SK-N-SH (cell line): Measurements from ENCODE around the gene P2RY8. TPM values are rescaled to one million over a fixed set of nuclear protein-coding genes. Genes with fewer than 3 reads are reported as not detected.

Source experiments
- CTCF ChIA-PET: fragments of 300-600, 350-600 bp; formaldehyde crosslinking; extraction: SDS; loops from one replicate; lab custom pipeline; 2021; lab: Yijun Ruan, JAX
- POLR2A ChIA-PET: fragments of 350-600 bp; sonication (Branson Sonifier 250); formaldehyde crosslinking; extraction: SDS; loops from one replicate; lab custom pipeline; 2020; ENCODE audit warnings: antibody characterized with exemption, inconsistent platforms; lab: Yijun Ruan, JAX
- DNase-seq: peaks from one replicate; pipeline ENCODE4 v3.0.0; 2012
- H2AFZ ChIP-seq: fragments of 200-600 bp; sonication (generic); 2 replicates; pipeline ENCODE4 v1.8.1; 2016; ENCODE audit warnings: antibody characterized with exemption, mild to moderate bottlenecking, low read depth
- H3F3A ChIP-seq: fragments of 200-600 bp; sonication (generic); replicated peaks from 2 replicates; pipeline ENCODE3; 2016; ENCODE audit warnings: antibody characterized with exemption, mild to moderate bottlenecking; ENCODE audit not compliant: insufficient read depth
- H3K27ac ChIP-seq, 2 experiments: fragments of 200-500 bp in 1 of 2; fragments of 200-600 bp in 1 of 2; sonication (Bioruptor generic) in 1 of 2; sonication (generic), shearing (Covaris generic) in 1 of 2; 2 replicates each; pipeline versions ENCODE4 v1.5.1 to v1.6.1; 2014 to 2016; ENCODE audit warnings: low read depth in 2 of 2, inconsistent platforms in 1 of 2, low read length in 1 of 2, mild to moderate bottlenecking in 1 of 2, mixed read lengths in 1 of 2
- H3K27me3 ChIP-seq: fragments of 200-600 bp; sonication (generic), shearing (Covaris generic); 2 replicates; pipeline ENCODE4 v1.6.1; 2016; ENCODE audit warnings: mixed run types; ENCODE audit not compliant: insufficient read depth
- H3K36me3 ChIP-seq, 2 experiments: fragments of 200-500 bp in 1 of 2; fragments of 200-600 bp in 1 of 2; sonication (Bioruptor generic) in 1 of 2; sonication (generic) in 1 of 2; replicated peaks in 1 of 2; 2 replicates each; pipeline versions ENCODE3 to v1.5.1; 2014 to 2016; ENCODE audit warnings: low read length in 1 of 2, mild to moderate bottlenecking in 1 of 2; ENCODE audit not compliant: insufficient read depth in 2 of 2, control insufficient read depth in 1 of 2
- H3K4me1 ChIP-seq, 2 experiments: fragments of 200-500 bp in 1 of 2; fragments of 200-600 bp in 1 of 2; sonication (Bioruptor generic) in 1 of 2; sonication (generic), shearing (Covaris generic) in 1 of 2; 2 replicates each; pipeline versions ENCODE4 v1.5.1 to v1.6.1; 2014 to 2016; ENCODE audit warnings: low read depth in 1 of 2, low read length in 1 of 2, mixed run types in 1 of 2; ENCODE audit not compliant: insufficient read depth in 2 of 2, control insufficient read depth in 1 of 2
- H3K4me2 ChIP-seq: fragments of 200-600 bp; sonication (generic), shearing (Covaris generic); 2 replicates; pipeline ENCODE4 v1.6.1; 2017; ENCODE audit warnings: mixed run types
- H3K4me3 ChIP-seq, 2 experiments: fragments of 200-500 bp in 1 of 2; fragments of 200-600 bp in 1 of 2; sonication (Bioruptor generic) in 1 of 2; sonication (generic), shearing (Covaris generic) in 1 of 2; 2 replicates each; pipeline versions ENCODE4 v1.5.1 to v1.8.1; 2014 to 2016; ENCODE audit warnings: low read depth in 2 of 2, inconsistent platforms in 1 of 2, low read length in 1 of 2, mild to moderate bottlenecking in 1 of 2, mixed read lengths in 1 of 2, moderate library complexity in 1 of 2
- H3K79me2 ChIP-seq: fragments of 200-600 bp; sonication (generic); 2 replicates; pipeline ENCODE4 v1.8.1; 2017; ENCODE audit warnings: mild to moderate bottlenecking; ENCODE audit not compliant: insufficient read depth
- H3K9ac ChIP-seq: fragments of 200-600 bp; sonication (generic); 2 replicates; pipeline ENCODE4 v1.6.1; 2017; ENCODE audit warnings: mixed run types
- H3K9me2 ChIP-seq: fragments of 200-600 bp; sonication (generic); 2 replicates; pipeline ENCODE4 v1.6.1; 2017; ENCODE audit warnings: mixed run types
- H3K9me3 ChIP-seq: fragments of 200-600 bp; sonication (generic); 2 replicates; pipeline ENCODE4 v1.6.1; 2017; ENCODE audit warnings: mixed run types, mild to moderate bottlenecking, moderate library complexity
- H4K20me1 ChIP-seq: fragments of 200-600 bp; sonication (generic); 2 replicates; pipeline ENCODE4 v1.6.1; 2017; ENCODE audit warnings: mild to moderate bottlenecking, mixed run types; ENCODE audit not compliant: insufficient read depth
- ELF1 ChIP-seq: IDR thresholded peaks from 2 replicates; pipeline ENCODE4 v1.4.0; 2012
- EP300 ChIP-seq, 2 experiments: IDR thresholded peaks; 2 replicates each; pipeline versions ENCODE4 v1.4.0 to v1.6.1; 2012; ENCODE audit warnings: borderline replicate concordance in 1 of 2, low read depth in 1 of 2, low read length in 1 of 2
- FOSL2 ChIP-seq: IDR thresholded peaks from 2 replicates; pipeline ENCODE4 v1.4.0; 2012; ENCODE audit warnings: low read depth, mild to moderate bottlenecking, moderate library complexity, borderline replicate concordance
- FOXJ3 ChIP-seq: sonication (generic); formaldehyde crosslinking; IDR thresholded peaks from 2 replicates; pipeline ENCODE4 v1.5.1; 2020; ENCODE audit warnings: mild to moderate bottlenecking, missing genetic modification reagents
- FOXM1 ChIP-seq: IDR thresholded peaks from 2 replicates; pipeline ENCODE4 v1.4.0; 2012; ENCODE audit warnings: low read depth, mild to moderate bottlenecking
- NFIC ChIP-seq: IDR thresholded peaks from 2 replicates; pipeline ENCODE4 v1.4.0; 2012; ENCODE audit warnings: borderline replicate concordance
- NRF1 ChIP-seq: IDR thresholded peaks from 2 replicates; pipeline ENCODE4 v1.6.1; 2012; ENCODE audit warnings: low read depth, mild to moderate bottlenecking, low read length
- TAF1 ChIP-seq: IDR thresholded peaks from 2 replicates; pipeline ENCODE4 v1.6.1; 2012; ENCODE audit warnings: low read depth, mild to moderate bottlenecking, low read length, moderate library complexity, borderline replicate concordance
- TCF12 ChIP-seq: IDR thresholded peaks from 2 replicates; pipeline ENCODE4 v1.4.0; 2012
- YY1 ChIP-seq: IDR thresholded peaks from 2 replicates; pipeline ENCODE4 v1.4.0; 2012; ENCODE audit warnings: low read depth, mild to moderate bottlenecking
- WGBS: methylation state at CpG from one replicate; pipeline ENCODE4 v1.1.6; 2017; ENCODE audit warnings: low lambda C conversion rate; 5-methylcytosine and 5-hydroxymethylcytosine counted together
- polyA plus RNA-seq, 3 experiments: library from polyadenylated mRNA; depleted of rRNA; stranded (reverse); fragments of >200 nt; gene quantifications; 2 replicates each; pipeline ENCODE4 v1.2.3, GENCODE V29; 2012
- TF ChIP-seq, protein P1 (sequence below): fragments of 200-600 bp; sonication (generic); IDR thresholded peaks from 2 replicates; pipeline ENCODE4 v1.6.1; 2017; ENCODE audit warnings: antibody characterized with exemption, mild to moderate bottlenecking, moderate library complexity
- TF ChIP-seq, protein P2 (sequence below): fragments of 150-350 bp; IDR thresholded peaks from 2 replicates; pipeline ENCODE4 v1.6.1; 2016; ENCODE audit warnings: mild to moderate bottlenecking, low read depth, low read length
- TF ChIP-seq, protein P3 (sequence below): IDR thresholded peaks from 2 replicates; pipeline ENCODE4 v1.4.0; 2012; ENCODE audit warnings: low read depth
- TF ChIP-seq, protein P4 (sequence below): IDR thresholded peaks from 2 replicates; pipeline ENCODE4 v1.6.1; 2012; ENCODE audit warnings: mild to moderate bottlenecking, low read depth, low read length, moderate library complexity

Gene P2RY8
- polyA plus RNA-seq, 1 of the 3 experiments (the other 2 are of a cell fraction), result 0.08 TPM

DNA sequence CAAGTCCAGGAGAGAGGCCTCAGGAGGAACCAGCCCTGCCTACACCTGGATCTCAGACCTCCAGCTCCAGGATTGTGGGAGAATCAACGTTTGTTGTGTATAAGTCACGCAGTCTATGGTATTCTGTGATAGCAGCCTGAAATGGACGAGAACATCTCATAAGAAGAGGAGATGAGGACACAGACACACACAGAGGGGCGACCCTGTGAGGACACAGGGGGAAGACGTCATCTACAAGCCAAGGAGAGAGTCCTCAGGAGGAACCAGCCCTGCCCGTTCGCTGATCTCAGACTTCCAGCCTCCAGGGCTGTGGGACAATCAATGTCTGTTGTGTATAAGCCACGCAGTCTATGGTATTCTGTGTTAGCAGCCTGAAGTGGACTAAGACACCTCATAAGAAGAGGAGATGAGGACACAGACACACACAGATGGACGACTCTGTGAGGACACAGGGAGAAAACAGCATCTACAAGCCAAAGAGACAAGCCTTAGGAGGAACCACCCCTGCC, 20.3 kb downstream of the P2RY8 start:
- no peak overlapping the region for H2AFZ ChIP-seq
- ChIA-PET CTCF (no interaction called here), POLR2A (no interaction called here)
- no peaks in the 10 kb centered on the region for H3F3A ChIP-seq
- peaks cover 12% of the 10 kb centered on the region; the same call in 1 of the 2 replicates for H3K27me3 ChIP-seq
- H3K9me3 ChIP-seq, result no peaks in the 10 kb centered on the region
- no peaks in the 10 kb centered on the region for H3K4me1 ChIP-seq
- no peak overlapping the region for H3K27ac ChIP-seq
- H3K9ac ChIP-seq, result no peak overlapping the region
- DNase-seq, result no peak
- no peaks in the 10 kb centered on the region for H4K20me1 ChIP-seq
- WGBS, result 7% methylated on average over 9 of the region's 9 CpGs
- no peak overlapping the region for H3K4me2 ChIP-seq
- no peak overlapping the region for H3K4me3 ChIP-seq
- no peaks in the 10 kb centered on the region for H3K36me3 ChIP-seq
- TF ChIP-seq, protein P1, sequence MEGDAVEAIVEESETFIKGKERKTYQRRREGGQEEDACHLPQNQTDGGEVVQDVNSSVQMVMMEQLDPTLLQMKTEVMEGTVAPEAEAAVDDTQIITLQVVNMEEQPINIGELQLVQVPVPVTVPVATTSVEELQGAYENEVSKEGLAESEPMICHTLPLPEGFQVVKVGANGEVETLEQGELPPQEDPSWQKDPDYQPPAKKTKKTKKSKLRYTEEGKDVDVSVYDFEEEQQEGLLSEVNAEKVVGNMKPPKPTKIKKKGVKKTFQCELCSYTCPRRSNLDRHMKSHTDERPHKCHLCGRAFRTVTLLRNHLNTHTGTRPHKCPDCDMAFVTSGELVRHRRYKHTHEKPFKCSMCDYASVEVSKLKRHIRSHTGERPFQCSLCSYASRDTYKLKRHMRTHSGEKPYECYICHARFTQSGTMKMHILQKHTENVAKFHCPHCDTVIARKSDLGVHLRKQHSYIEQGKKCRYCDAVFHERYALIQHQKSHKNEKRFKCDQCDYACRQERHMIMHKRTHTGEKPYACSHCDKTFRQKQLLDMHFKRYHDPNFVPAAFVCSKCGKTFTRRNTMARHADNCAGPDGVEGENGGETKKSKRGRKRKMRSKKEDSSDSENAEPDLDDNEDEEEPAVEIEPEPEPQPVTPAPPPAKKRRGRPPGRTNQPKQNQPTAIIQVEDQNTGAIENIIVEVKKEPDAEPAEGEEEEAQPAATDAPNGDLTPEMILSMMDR, result no peak
- no peak for TF ChIP-seq FOXJ3 (CRISPR knock-in tag)
- TF ChIP-seq ELF1, result no peak
- TF ChIP-seq, protein P2, sequence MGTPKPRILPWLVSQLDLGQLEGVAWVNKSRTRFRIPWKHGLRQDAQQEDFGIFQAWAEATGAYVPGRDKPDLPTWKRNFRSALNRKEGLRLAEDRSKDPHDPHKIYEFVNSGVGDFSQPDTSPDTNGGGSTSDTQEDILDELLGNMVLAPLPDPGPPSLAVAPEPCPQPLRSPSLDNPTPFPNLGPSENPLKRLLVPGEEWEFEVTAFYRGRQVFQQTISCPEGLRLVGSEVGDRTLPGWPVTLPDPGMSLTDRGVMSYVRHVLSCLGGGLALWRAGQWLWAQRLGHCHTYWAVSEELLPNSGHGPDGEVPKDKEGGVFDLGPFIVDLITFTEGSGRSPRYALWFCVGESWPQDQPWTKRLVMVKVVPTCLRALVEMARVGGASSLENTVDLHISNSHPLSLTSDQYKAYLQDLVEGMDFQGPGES, result no peak
- no peak for TF ChIP-seq NRF1
- TF ChIP-seq TCF12, result no peak
- TF ChIP-seq, protein P3, sequence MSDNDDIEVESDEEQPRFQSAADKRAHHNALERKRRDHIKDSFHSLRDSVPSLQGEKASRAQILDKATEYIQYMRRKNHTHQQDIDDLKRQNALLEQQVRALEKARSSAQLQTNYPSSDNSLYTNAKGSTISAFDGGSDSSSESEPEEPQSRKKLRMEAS, result no peak
- TF ChIP-seq FOXM1, result no peak
- no peak for TF ChIP-seq YY1
- TF ChIP-seq NFIC, result no peak
- TF ChIP-seq FOSL2, result no peak
- H3K9me2 ChIP-seq, result no peaks in the 10 kb centered on the region
- no peaks in the 10 kb centered on the region for H3K79me2 ChIP-seq

DNA sequence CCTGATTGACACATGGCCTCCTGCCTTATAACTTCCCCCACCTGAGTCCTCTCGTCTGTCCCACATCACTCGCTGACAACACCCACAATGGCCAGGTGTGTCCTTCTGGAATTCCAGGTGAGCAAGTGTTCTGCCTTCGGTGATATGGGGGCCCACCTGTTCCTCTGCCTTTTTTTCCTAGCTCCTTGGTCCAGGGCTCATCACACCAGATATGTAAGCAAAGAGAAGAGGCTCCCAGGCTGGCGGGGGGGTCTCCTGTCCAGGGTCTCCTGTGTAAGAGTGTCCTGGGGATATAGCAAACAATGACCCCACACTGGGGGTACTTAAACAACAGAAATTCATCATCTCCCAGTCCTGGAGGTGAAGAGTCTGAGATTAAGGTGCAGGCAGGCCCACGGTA, 25.2 kb downstream of the P2RY8 start:
- Histone ChIP-seq H3K9me3 (no peaks in the 10 kb centered on the region), H4K20me1 (no peaks in the 10 kb centered on the region), H3F3A (no peaks in the 10 kb centered on the region), H3K4me2 (no peak overlapping the region), H3K27ac (no peak overlapping the region), H2AFZ (no peak overlapping the region), H3K4me3 (no peak overlapping the region), H3K79me2 (no peaks in the 10 kb centered on the region), H3K9me2 (no peaks in the 10 kb centered on the region), H3K4me1 (no peaks in the 10 kb centered on the region), H3K36me3 (no peaks in the 10 kb centered on the region), H3K9ac (no peak overlapping the region), H3K27me3 (peaks cover 16% of the 10 kb centered on the region; the same call in 1 of the 2 replicates)
- ChIA-PET POLR2A (no interaction called here), CTCF (no interaction called here)
- no peak for DNase-seq
- no peak for TF ChIP-seq TAF1
- no peak for TF ChIP-seq TCF12
- TF ChIP-seq EP300 (IDR thresholded peaks at IDR 0.05; ENCODE audit: borderline replicate concordance in 1 of 2, low read depth in 1 of 2, low read length in 1 of 2), result no peak
- TF ChIP-seq, protein P4, sequence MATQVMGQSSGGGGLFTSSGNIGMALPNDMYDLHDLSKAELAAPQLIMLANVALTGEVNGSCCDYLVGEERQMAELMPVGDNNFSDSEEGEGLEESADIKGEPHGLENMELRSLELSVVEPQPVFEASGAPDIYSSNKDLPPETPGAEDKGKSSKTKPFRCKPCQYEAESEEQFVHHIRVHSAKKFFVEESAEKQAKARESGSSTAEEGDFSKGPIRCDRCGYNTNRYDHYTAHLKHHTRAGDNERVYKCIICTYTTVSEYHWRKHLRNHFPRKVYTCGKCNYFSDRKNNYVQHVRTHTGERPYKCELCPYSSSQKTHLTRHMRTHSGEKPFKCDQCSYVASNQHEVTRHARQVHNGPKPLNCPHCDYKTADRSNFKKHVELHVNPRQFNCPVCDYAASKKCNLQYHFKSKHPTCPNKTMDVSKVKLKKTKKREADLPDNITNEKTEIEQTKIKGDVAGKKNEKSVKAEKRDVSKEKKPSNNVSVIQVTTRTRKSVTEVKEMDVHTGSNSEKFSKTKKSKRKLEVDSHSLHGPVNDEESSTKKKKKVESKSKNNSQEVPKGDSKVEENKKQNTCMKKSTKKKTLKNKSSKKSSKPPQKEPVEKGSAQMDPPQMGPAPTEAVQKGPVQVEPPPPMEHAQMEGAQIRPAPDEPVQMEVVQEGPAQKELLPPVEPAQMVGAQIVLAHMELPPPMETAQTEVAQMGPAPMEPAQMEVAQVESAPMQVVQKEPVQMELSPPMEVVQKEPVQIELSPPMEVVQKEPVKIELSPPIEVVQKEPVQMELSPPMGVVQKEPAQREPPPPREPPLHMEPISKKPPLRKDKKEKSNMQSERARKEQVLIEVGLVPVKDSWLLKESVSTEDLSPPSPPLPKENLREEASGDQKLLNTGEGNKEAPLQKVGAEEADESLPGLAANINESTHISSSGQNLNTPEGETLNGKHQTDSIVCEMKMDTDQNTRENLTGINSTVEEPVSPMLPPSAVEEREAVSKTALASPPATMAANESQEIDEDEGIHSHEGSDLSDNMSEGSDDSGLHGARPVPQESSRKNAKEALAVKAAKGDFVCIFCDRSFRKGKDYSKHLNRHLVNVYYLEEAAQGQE, result no peak
- no peak for TF ChIP-seq NRF1
- no peak for TF ChIP-seq FOXM1
- 4% methylated on average over 5 of the region's 5 CpGs for WGBS
